WTC11 (cell line): Measurements from ENCODE around the gene ZNF335.

ENCODE experiments used
- CTCF ChIP-seq: fragments of 200-600 bp; IDR thresholded peaks from 2 replicates; pipeline ENCODE4 v1.8.0; 2022; ENCODE audit warnings: antibody characterized with exemption
- E2F1 ChIP-seq: sonication (generic); formaldehyde crosslinking; IDR thresholded peaks from 2 replicates; pipeline ENCODE4 v1.8.0; 2022; ENCODE audit warnings: mild to moderate bottlenecking, missing genetic modification reagents
- FOXK1 ChIP-seq: sonication (generic); formaldehyde crosslinking; IDR thresholded peaks from 2 replicates; pipeline ENCODE4 v1.8.0; 2022; ENCODE audit warnings: mild to moderate bottlenecking, moderate library complexity, missing genetic modification reagents
- IRF1 ChIP-seq: sonication (generic); formaldehyde crosslinking; IDR thresholded peaks from 2 replicates; pipeline ENCODE4 v1.8.0; 2023; ENCODE audit warnings: missing genetic modification reagents
- JAZF1 ChIP-seq: fragments of 250-450 bp; sonication (Bioruptor Pico); IDR thresholded peaks from 2 replicates; pipeline ENCODE4 v1.9.0; 2021; ENCODE audit warnings: moderate library complexity, mild to moderate bottlenecking, inconsistent platforms
- JUN ChIP-seq: sonication (generic); formaldehyde crosslinking; IDR thresholded peaks from 2 replicates; pipeline ENCODE4 v1.8.0; 2023; ENCODE audit warnings: mild to moderate bottlenecking, missing genetic modification reagents
- RELA ChIP-seq: sonication (generic); formaldehyde crosslinking; IDR thresholded peaks from 2 replicates; pipeline ENCODE4 v1.8.1; 2022; ENCODE audit warnings: missing genetic modification reagents, mild to moderate bottlenecking, borderline replicate concordance
- SP1 ChIP-seq: sonication (generic); formaldehyde crosslinking; conservative IDR thresholded peaks from 2 replicates; pipeline ENCODE4 v1.8.1; 2022; ENCODE audit warnings: missing genetic modification reagents
- USF2 ChIP-seq: sonication (generic); formaldehyde crosslinking; IDR thresholded peaks from 2 replicates; pipeline ENCODE4 v1.8.1; 2023; ENCODE audit warnings: mild to moderate bottlenecking, missing genetic modification reagents, moderate library complexity
- ZBTB21 ChIP-seq: sonication (generic); formaldehyde crosslinking; IDR thresholded peaks from 2 replicates; pipeline ENCODE4 v1.8.1; 2023; ENCODE audit warnings: mild to moderate bottlenecking, missing genetic modification reagents, borderline replicate concordance
- ZBTB43 ChIP-seq: sonication (generic); formaldehyde crosslinking; IDR thresholded peaks from 2 replicates; pipeline ENCODE4 v1.8.1; 2023; ENCODE audit warnings: mild to moderate bottlenecking, missing genetic modification reagents
- ZNF512 ChIP-seq: sonication (generic); formaldehyde crosslinking; IDR thresholded peaks from 2 replicates; pipeline ENCODE4 v1.8.1; 2022; ENCODE audit warnings: missing genetic modification reagents, borderline replicate concordance
- ZNF671 ChIP-seq: fragments of 250-450 bp; sonication (Bioruptor Pico); IDR thresholded peaks from 2 replicates; pipeline ENCODE4 v1.8.0; 2021; ENCODE audit warnings: mild to moderate bottlenecking

GRCh38 chr20:46010491-46011391 lies 38.7 kb upstream of the ZNF335 start:
- TF ChIP-seq JUN (CRISPR knock-in tag) (no peak), RELA (no peak), JAZF1 (CRISPR knock-in tag) (no peak), CTCF (no peak), ZNF512 (no peak), USF2 (CRISPR knock-in tag) (no peak), IRF1 (CRISPR knock-in tag) (no peak), ZBTB43 (CRISPR knock-in tag) (no peak), ZNF671 (CRISPR knock-in tag) (no peak), E2F1 (CRISPR knock-in tag) (no peak), SP1 (no peak), ZBTB21 (CRISPR knock-in tag) (no peak), FOXK1 (CRISPR knock-in tag) (no peak)
